ENCODE measurements around the gene VDR.

- TF ChIP-seq POLR2AphosphoS5 (IDR thresholded peaks at IDR 0.05; ENCODE audit: low read depth, low read length) (no peak), POLR2A (IDR thresholded peaks at IDR 0.05; ENCODE audit: low read depth, low read length) (no peak)
Measured at GRCh38 chr12:47794679-47795078, 110.1 kb downstream of the VDR start.
